CD4-positive, alpha-beta T cell (primary cell): ENCODE results near the gene SH3GL2. TPM values are rescaled to one million over a fixed set of nuclear protein-coding genes. Genes with fewer than 3 reads are reported as not detected.

Experiments
- ATAC-seq: fragments of 200-7000 bp; cut with Tn5 transposase; one replicate; pipeline ENCODE4 v1.10.0; 2022; ENCODE audit warnings: mild to moderate bottlenecking; ENCODE audit not compliant: poor library complexity
- CTCF ChIA-PET: fragments of 350-600 bp; sonication (Branson Sonifier 250); formaldehyde crosslinking; loops from one replicate; lab custom pipeline; 2021; ENCODE audit warnings: antibody characterized with exemption, inconsistent platforms; lab: Charles Lee
- POLR2A ChIA-PET: fragments of 350-600 bp; sonication (Branson Sonifier 250); formaldehyde crosslinking; loops from one replicate; lab custom pipeline; 2021; ENCODE audit warnings: antibody characterized with exemption, inconsistent platforms; lab: Charles Lee
- DNase-seq, 14 experiments: peaks; one replicate each; pipeline ENCODE4 v3.0.0-alpha.2; 2013 to 2020; ENCODE audit warnings: mixed read lengths in 2 of 14
- H3K27ac ChIP-seq, 2 donors: one replicate each; pipeline versions ENCODE4 v1.5.1 to v1.7.0; 2013; ENCODE audit warnings: low read length in 2 of 2, low read depth in 1 of 2, mild to moderate bottlenecking in 1 of 2
- H3K27me3 ChIP-seq, 2 experiments: 1 replicate in 1 of 2; 2 replicates in 1 of 2; pipeline versions ENCODE4 v1.6.1 to v1.7.0; 2013; ENCODE audit warnings: low read length in 2 of 2, control low read depth in 1 of 2, mild to moderate bottlenecking in 1 of 2, moderate library complexity in 1 of 2; ENCODE audit not compliant: insufficient read depth in 2 of 2, control insufficient read depth in 1 of 2
- H3K36me3 ChIP-seq: one replicate; pipeline ENCODE4 v1.6.1; 2013; ENCODE audit warnings: low read length, control low read depth; ENCODE audit not compliant: insufficient read depth
- H3K4me1 ChIP-seq: one replicate; pipeline ENCODE4 v1.6.1; 2013; ENCODE audit warnings: low read length, control low read depth; ENCODE audit not compliant: insufficient read depth
- H3K4me3 ChIP-seq: one replicate; pipeline ENCODE4 v1.5.1; 2013; ENCODE audit warnings: mild to moderate bottlenecking, low read length, moderate library complexity
- H3K9me3 ChIP-seq, 2 experiments: 1 replicate in 1 of 2; 2 replicates in 1 of 2; pipeline versions ENCODE4 v1.6.1 to v1.7.0; 2013; ENCODE audit warnings: low read length in 2 of 2, mild to moderate bottlenecking in 2 of 2, control low read depth in 1 of 2, moderate library complexity in 1 of 2; ENCODE audit not compliant: control insufficient read depth in 1 of 2, insufficient read depth in 1 of 2
- H3K27ac Mint-ChIP-seq: one replicate; pipeline ENCODE4 v1.8.0; 2020; ENCODE audit warnings: mixed read lengths
- H3K27me3 Mint-ChIP-seq: one replicate; pipeline ENCODE4 v1.8.0; 2021; ENCODE audit warnings: mixed read lengths
- H3K36me3 Mint-ChIP-seq: one replicate; pipeline ENCODE4 v1.8.0; 2021; ENCODE audit warnings: low read depth, mixed read lengths
- H3K4me1 Mint-ChIP-seq: one replicate; pipeline ENCODE4 v1.8.0; 2021; ENCODE audit warnings: low read depth, mixed read lengths
- H3K4me3 Mint-ChIP-seq: one replicate; pipeline ENCODE4 v1.8.0; 2020; ENCODE audit warnings: mild to moderate bottlenecking, mixed read lengths
- H3K9me3 Mint-ChIP-seq: one replicate; pipeline ENCODE4 v1.8.0; 2020; ENCODE audit warnings: mixed read lengths
- CTCF ChIP-seq: fragments of 200-600 bp; IDR thresholded peaks from one replicate; pipeline ENCODE4 v1.8.0; 2022; ENCODE audit warnings: antibody characterized with exemption, mild to moderate bottlenecking
- intact Hi-C, 2 experiments: fragments of 100-400 bp; cut with DNase I in 1 of 2; cut with micrococcal nuclease in 1 of 2; formaldehyde crosslinking; loops; one replicate each; pipeline versions ENCODE4 v1.15.1 to v1.9.0; 2023 to 2025; cut with DNase I, micrococcal nuclease
- total RNA-seq, 174 experiments: library from RNA in 2 of 174; stranded (reverse) in 2 of 174; gene quantifications; one replicate each; pipeline ENCODE4 v1.2.3 and lab custom pipeline; 2021 to 2026

SH3GL2 gene
- total RNA-seq, 2 experiments from 2014 or later = not detected

GRCh38 chr9:17624571-17624970, 45.7 kb downstream of the SH3GL2 start:
- ATAC-seq (no peak), DNase-seq (no peak)
- TF ChIP-seq CTCF = no peak
- Histone ChIP-seq H3K36me3 (no peaks in the 10 kb centered on the region), H3K4me3 (no peak overlapping the region), H3K27me3 (no peaks in the 10 kb centered on the region), H3K27ac (no peak overlapping the region), H3K9me3 (peaks cover 0 to 5% of the 10 kb centered on the region in 2 experiments), H3K4me1 (no peaks in the 10 kb centered on the region)
- POLR2A ChIA-PET = no interaction called here
- CTCF ChIA-PET = no interaction called here
- H3K4me3 Mint-ChIP-seq = no peak overlapping the region
- no peak overlapping the region for H3K27ac Mint-ChIP-seq
- H3K36me3 Mint-ChIP-seq = no peaks in the 10 kb centered on the region
- H3K4me1 Mint-ChIP-seq = no peaks in the 10 kb centered on the region
- no peaks in the 10 kb centered on the region for H3K27me3 Mint-ChIP-seq
- H3K9me3 Mint-ChIP-seq = peaks cover 10% of the 10 kb centered on the region
- intact Hi-C loops = no loop called here

- H3K27me3 Mint-ChIP-seq = no peaks in the 10 kb centered on the region
- Histone ChIP-seq H3K4me3 (no peak overlapping the region), H3K36me3 (no peaks in the 10 kb centered on the region), H3K4me1 (no peaks in the 10 kb centered on the region), H3K27me3 (no peaks in the 10 kb centered on the region), H3K9me3 (peaks cover 0 to 5% of the 10 kb centered on the region in 2 experiments), H3K27ac (no peak overlapping the region)
- DNase-seq (no peak), ATAC-seq (no peak)
- H3K4me3 Mint-ChIP-seq = no peak overlapping the region
- H3K36me3 Mint-ChIP-seq = no peaks in the 10 kb centered on the region
- H3K27ac Mint-ChIP-seq = no peak overlapping the region
- TF ChIP-seq CTCF = no peak
- ChIA-PET POLR2A (no interaction called here), CTCF (interaction anchor here (0.9 kb wide), 1 partner anchor 10 kb away, joined by 3 read pairs; no protein-coding TSS in a partner anchor)
- intact Hi-C loops = no loop called here
- peaks cover 8% of the 10 kb centered on the region for H3K9me3 Mint-ChIP-seq
- no peaks in the 10 kb centered on the region for H3K4me1 Mint-ChIP-seq
Observed at GRCh38 chr9:17625644-17626388, 47.0 kb downstream of the SH3GL2 start.

- Histone ChIP-seq H3K36me3 (no peaks in the 10 kb centered on the region), H3K4me3 (no peak overlapping the region), H3K4me1 (no peaks in the 10 kb centered on the region), H3K27ac (no peak overlapping the region), H3K27me3 (no peaks in the 10 kb centered on the region), H3K9me3 (peaks cover 0 to 5% of the 10 kb centered on the region in 2 experiments)
- ATAC-seq (no peak), DNase-seq (no peak)
- H3K27ac Mint-ChIP-seq = no peak overlapping the region
- H3K4me3 Mint-ChIP-seq = no peak overlapping the region
- CTCF ChIA-PET = no interaction called here
- no peak for TF ChIP-seq CTCF
- H3K9me3 Mint-ChIP-seq = peaks cover 8% of the 10 kb centered on the region
- intact Hi-C loops = no loop called here
- H3K27me3 Mint-ChIP-seq = no peaks in the 10 kb centered on the region
- POLR2A ChIA-PET = no interaction called here
- H3K36me3 Mint-ChIP-seq = no peaks in the 10 kb centered on the region
- H3K4me1 Mint-ChIP-seq = no peaks in the 10 kb centered on the region
Observed at GRCh38 chr9:17627641-17628040, 48.8 kb downstream of the SH3GL2 start.
